Mammary microvascular endothelial cell (primary cell): ENCODE results near the gene PAGE2B. TPM values are rescaled to one million over a fixed set of nuclear protein-coding genes. Genes with fewer than 3 reads are reported as not detected.

ENCODE experiments used
- total RNA-seq: library from RNA; depleted of rRNA; stranded (reverse); fragments of >200 nt; gene quantifications from 2 replicates; pipeline ENCODE4 v1.2.3, GENCODE V29; 2015

Gene PAGE2B
- total RNA-seq = not detected in 2 replicates

GRCh38 chrX:55074851-55075467 is at the start of gene PAGE2B:
Gene PAGE2B, plus strand, starts transcription at chrX:55075030. Its CDS starts 1,012 bp downstream, at chrX:55076042.

GRCh38 chrX:55030271-55031205 is 44.3 kb upstream of the PAGE2B start, which contains the start of gene ALAS2:
Gene ALAS2, minus strand, starts transcription at chrX:55030977. Its CDS starts 4,977 bp downstream, at chrX:55026000.

GRCh38 chrX:55088795-55089489 is 14.1 kb downstream of the PAGE2B start, which contains the start of gene PAGE2:
Gene PAGE2, plus strand, starts transcription at chrX:55089018. Its CDS starts 1,003 bp downstream, at chrX:55090021.

Other genes starting within 250 kb of the PAGE2B start
- 0.84 and 0.87 TPM in 2 replicates for gene TRO, start 154.2 kb upstream of the PAGE2B start, total RNA-seq
- not detected in 2 replicates for gene PFKFB1, start 80.8 kb upstream of the PAGE2B start, total RNA-seq
- gene APEX2, start 74.7 kb upstream of the PAGE2B start, total RNA-seq = 17.7 and 18.5 TPM in 2 replicates
- gene ALAS2, start 44.1 kb upstream of the PAGE2B start, total RNA-seq = not detected in 2 replicates
- not detected in 2 replicates for gene PAGE2, start 14.0 kb downstream of the PAGE2B start, total RNA-seq
- gene PAGE5, start 145.3 kb downstream of the PAGE2B start, total RNA-seq = not detected in 2 replicates
- not detected in 2 replicates for gene PAGE3, start 189.9 kb downstream of the PAGE2B start, total RNA-seq